Peyer's patch (tissue), 4 donors: ENCODE measurements around the gene GMFB.

Experiments used
- POLR2A ChIP-seq, 2 donors: fragments of 450-650 bp; IDR thresholded peaks; one replicate each; pipeline ENCODE4 v1.5.1; 2017; ENCODE audit warnings: antibody characterized with exemption in 2 of 2, mild to moderate bottlenecking in 2 of 2, moderate library complexity in 2 of 2
- TF ChIP-seq, protein P1 (sequence below), 6 experiments: fragments of 450-650 bp in 4 of 6; fragments of 200-600 bp in 2 of 6; sonication (generic) in 1 of 6; IDR thresholded peaks; one replicate each; pipeline ENCODE4 v1.5.1; 2017 to 2019; ENCODE audit warnings: antibody characterized with exemption in 6 of 6, mild to moderate bottlenecking in 3 of 6, moderate library complexity in 1 of 6

DNA sequence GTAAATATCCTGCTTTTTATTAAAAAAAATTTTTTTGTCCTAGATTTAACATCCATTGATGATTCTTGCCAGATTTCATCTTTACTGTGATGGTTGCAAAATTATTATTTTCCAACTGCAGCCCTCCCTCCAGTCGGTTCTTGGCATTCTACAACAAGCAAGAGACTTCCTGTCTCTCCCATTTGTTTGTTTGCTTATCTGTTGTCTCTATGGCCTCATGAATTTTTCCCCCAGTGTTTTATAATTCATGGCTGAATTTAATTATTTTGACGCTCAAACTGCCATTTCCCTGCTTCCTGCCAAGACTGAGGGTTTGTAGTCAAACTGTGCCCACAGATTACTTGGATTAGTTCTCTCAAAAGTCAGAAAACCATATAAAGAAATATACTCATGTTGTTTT, 46.9 kb upstream of the GMFB start:
- no peak for TF ChIP-seq POLR2A (IDR thresholded peaks at IDR 0.05)
- TF ChIP-seq, protein P1, sequence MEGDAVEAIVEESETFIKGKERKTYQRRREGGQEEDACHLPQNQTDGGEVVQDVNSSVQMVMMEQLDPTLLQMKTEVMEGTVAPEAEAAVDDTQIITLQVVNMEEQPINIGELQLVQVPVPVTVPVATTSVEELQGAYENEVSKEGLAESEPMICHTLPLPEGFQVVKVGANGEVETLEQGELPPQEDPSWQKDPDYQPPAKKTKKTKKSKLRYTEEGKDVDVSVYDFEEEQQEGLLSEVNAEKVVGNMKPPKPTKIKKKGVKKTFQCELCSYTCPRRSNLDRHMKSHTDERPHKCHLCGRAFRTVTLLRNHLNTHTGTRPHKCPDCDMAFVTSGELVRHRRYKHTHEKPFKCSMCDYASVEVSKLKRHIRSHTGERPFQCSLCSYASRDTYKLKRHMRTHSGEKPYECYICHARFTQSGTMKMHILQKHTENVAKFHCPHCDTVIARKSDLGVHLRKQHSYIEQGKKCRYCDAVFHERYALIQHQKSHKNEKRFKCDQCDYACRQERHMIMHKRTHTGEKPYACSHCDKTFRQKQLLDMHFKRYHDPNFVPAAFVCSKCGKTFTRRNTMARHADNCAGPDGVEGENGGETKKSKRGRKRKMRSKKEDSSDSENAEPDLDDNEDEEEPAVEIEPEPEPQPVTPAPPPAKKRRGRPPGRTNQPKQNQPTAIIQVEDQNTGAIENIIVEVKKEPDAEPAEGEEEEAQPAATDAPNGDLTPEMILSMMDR (IDR thresholded peaks at IDR 0.05), result no peak
